Ovary (tissue), 9 donors: ENCODE measurements around the gene RAB40B. TPM values are rescaled to one million over a fixed set of nuclear protein-coding genes. Genes with fewer than 3 reads are reported as not detected.

Experiments
- DNase-seq, 5 donors: peaks; one replicate each; pipeline ENCODE4 v3.0.0-alpha.2; 2019 to 2020
- H3K27ac ChIP-seq, 2 donors: fragments of 200-600 bp; one replicate each; pipeline versions ENCODE4 v1.5.1 to v1.8.0; 2019 to 2022
- H3K27me3 ChIP-seq: fragments of 200-600 bp; one replicate; pipeline ENCODE4 v1.8.0; 2022
- H3K36me3 ChIP-seq: fragments of 200-600 bp; sonication (generic); one replicate; pipeline ENCODE4 v1.5.1; 2019
- H3K4me1 ChIP-seq: one replicate; pipeline ENCODE4 v1.8.1; 2013; ENCODE audit warnings: mild to moderate bottlenecking, moderate library complexity; ENCODE audit not compliant: insufficient read depth
- H3K4me3 ChIP-seq: fragments of 200-600 bp; sonication (generic); one replicate; pipeline ENCODE4 v1.5.1; 2017
- H3K9me3 ChIP-seq, 2 donors: fragments of 200-600 bp in 1 of 2; sonication (generic) in 1 of 2; one replicate each; pipeline versions ENCODE4 v1.5.1 to v1.8.1; 2013 to 2019; ENCODE audit warnings: mild to moderate bottlenecking in 1 of 2, moderate library complexity in 1 of 2
- EP300 ChIP-seq: sonication (generic); formaldehyde crosslinking; IDR thresholded peaks from one replicate; pipeline ENCODE4 v1.6.1; 2017; ENCODE audit warnings: antibody characterized with exemption
- POLR2A ChIP-seq: fragments of 450-650 bp; IDR thresholded peaks from one replicate; pipeline ENCODE4 v1.6.1; 2017; ENCODE audit warnings: antibody characterized with exemption, mild to moderate bottlenecking, moderate library complexity
- WGBS, 3 donors: extraction: QIAGEN DNeasy Blood & Tissue Kit in 1 of 3; methylation state at CpG; one replicate each; pipeline versions ENCODE4 v1.1.5 to v1.1.7; 2013 to 2017; 5-methylcytosine and 5-hydroxymethylcytosine counted together
- intact Hi-C, 4 donors: fragments of 100-400 bp; cut with DNase I; formaldehyde crosslinking; loops; one replicate each; pipeline versions ENCODE4 v1.11.0 to v1.15.1; 2022 to 2023
- polyA plus RNA-seq, 2 donors: library from polyadenylated mRNA; stranded (reverse); fragments of 200-250 nt in 1 of 2; fragments of 350-450 nt in 1 of 2; fragmentation: Illumina TruSeq in 1 of 2; extraction: RNeasy Lipid Tissue Mini Kit (QIAGEN cat#74804) in 1 of 2; gene quantifications; one replicate each; pipeline ENCODE4 v1.2.3, GENCODE V29; 2013 to 2014
- total RNA-seq, 7 donors: library from RNA; depleted of rRNA in 2 of 7; stranded (reverse); fragments of >200 nt in 2 of 7; fragmentation: NEBNext Ultra II Directional in 3 of 7; extraction: Animal tissue kit (Norgen Biotek cat#: 25700) in 3 of 7; gene quantifications; one replicate each; pipeline versions ENCODE4 v1.1.0 to v1.2.4, GENCODE V29; 2016 to 2023
- TF ChIP-seq, protein P1 (sequence below), 3 donors: fragments of 450-650 bp in 2 of 3; fragments of 200-600 bp in 1 of 3; IDR thresholded peaks; one replicate each; pipeline versions ENCODE4 v1.5.1 to v1.8.0; 2016 to 2022; ENCODE audit warnings: antibody characterized with exemption in 3 of 3, mild to moderate bottlenecking in 1 of 3
- donor health status: DM: no; HTN: no; CAD: no; lungs with moderate emphysema.
- donor health status: DM: no; HTN: no; CAD: no.
- donor health status: Bipolar disorder and iron deficiency.
- donor health status: DM: yes; HTN: yes; CAD: no.
- donor health status: DM: no; HTN: no; CAD: no.
- donor health status: DM: yes; HTN: yes; CAD: no.

The RAB40B gene
- total and polyA plus RNA-seq, 9 donors: 9.2 to 25.9 (median 14.9) TPM

DNA sequence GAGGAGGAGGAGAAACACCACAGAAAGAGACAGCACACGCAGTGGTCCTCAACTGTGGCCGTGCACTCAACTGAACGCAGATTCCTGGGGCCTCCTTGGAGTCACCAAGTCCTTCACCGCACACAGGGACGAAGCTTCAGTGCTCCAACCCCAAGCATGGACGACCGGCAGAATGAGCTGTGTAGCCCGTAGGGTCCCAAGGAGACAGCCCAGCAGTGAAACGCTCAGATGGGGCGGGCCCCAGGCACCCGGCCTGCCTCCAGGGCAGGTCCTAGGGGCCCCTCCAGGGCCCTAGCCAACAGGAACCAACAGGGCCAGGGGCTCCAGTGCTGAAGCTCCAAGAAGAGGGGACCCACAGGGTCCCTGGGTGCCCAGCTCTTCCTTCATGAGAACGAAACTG, 13.2 kb downstream of the RAB40B start:
- no peak for TF ChIP-seq EP300
- TF ChIP-seq, protein P1, sequence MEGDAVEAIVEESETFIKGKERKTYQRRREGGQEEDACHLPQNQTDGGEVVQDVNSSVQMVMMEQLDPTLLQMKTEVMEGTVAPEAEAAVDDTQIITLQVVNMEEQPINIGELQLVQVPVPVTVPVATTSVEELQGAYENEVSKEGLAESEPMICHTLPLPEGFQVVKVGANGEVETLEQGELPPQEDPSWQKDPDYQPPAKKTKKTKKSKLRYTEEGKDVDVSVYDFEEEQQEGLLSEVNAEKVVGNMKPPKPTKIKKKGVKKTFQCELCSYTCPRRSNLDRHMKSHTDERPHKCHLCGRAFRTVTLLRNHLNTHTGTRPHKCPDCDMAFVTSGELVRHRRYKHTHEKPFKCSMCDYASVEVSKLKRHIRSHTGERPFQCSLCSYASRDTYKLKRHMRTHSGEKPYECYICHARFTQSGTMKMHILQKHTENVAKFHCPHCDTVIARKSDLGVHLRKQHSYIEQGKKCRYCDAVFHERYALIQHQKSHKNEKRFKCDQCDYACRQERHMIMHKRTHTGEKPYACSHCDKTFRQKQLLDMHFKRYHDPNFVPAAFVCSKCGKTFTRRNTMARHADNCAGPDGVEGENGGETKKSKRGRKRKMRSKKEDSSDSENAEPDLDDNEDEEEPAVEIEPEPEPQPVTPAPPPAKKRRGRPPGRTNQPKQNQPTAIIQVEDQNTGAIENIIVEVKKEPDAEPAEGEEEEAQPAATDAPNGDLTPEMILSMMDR (IDR thresholded peaks at IDR 0.05): no peak
- TF ChIP-seq POLR2A: no peak
- WGBS, 3 donors: 94 to 96% (median 96%) methylated on average over 12 of the region's 12 CpGs
- Histone ChIP-seq H3K4me3 (no peak overlapping the region), H3K4me1 (peaks cover 1% of the 10 kb centered on the region), H3K27ac (no peak overlapping the region), H3K27me3 (no peaks in the 10 kb centered on the region), H3K36me3 (no peaks in the 10 kb centered on the region), H3K9me3 (no peaks in the 10 kb centered on the region)
- no peak for DNase-seq
- intact Hi-C loops: no loop called here

DNA sequence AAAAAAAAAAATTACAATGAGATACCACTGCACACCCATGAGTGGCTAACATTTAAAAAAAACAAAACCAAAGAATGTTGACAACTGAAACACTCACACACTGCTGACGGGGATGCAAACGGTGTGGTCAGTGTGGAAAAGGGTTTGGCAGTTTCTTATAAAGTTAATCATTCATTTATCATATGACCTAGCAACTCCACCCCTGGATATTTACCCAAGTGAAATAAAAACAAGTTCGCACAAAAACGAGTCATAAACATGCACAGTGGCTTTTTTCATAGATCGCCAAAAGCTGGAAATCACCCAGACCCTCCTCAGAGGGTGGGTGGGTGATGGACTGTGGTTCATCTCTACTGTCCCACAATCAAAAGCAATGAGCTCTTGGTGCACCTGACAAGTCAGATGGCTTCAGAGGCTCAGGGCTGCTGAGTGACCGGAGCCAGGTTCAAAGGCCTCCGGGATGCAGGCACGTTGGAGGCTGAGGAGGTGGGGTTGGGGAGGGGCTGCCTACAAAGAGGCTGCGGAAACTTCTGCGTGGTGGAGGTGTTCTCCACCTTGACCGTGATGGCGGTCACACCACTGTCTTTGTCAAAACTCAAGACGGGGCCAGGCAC, 14.2 kb downstream of the RAB40B start:
- 78 to 81% (median 80%) methylated on average over 13 of the region's 13 CpGs for WGBS, 3 donors
- Histone ChIP-seq H3K9me3 (no peaks in the 10 kb centered on the region), H3K36me3 (no peaks in the 10 kb centered on the region), H3K4me3 (no peak overlapping the region), H3K4me1 (peaks cover 1% of the 10 kb centered on the region), H3K27me3 (no peaks in the 10 kb centered on the region), H3K27ac (no peak overlapping the region)
- DNase-seq: no peak
- no peak for TF ChIP-seq POLR2A
- TF ChIP-seq, protein P1 (IDR thresholded peaks at IDR 0.05): no peak
- TF ChIP-seq EP300: no peak
- intact Hi-C loops: no loop called here

DNA sequence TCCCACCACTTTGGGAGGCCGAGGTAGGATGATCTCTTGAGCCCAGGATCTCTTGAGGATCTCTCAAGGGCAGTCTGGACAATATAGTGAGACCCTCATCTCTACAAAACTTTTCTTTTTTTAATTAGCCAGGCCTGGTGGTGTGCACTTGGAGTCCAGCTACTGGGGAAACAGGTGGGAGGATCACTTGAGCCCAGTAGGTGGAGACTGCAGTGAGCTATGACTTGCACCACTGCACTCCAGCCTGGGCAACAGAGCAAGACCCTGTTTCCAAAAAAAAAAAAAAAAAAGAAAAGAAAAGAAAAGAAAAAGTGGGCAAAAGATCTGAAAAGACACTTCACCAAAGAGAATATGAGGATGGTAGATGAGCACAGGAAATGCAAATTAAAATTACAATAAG, 15.0 kb downstream of the RAB40B start:
- TF ChIP-seq EP300: no peak
- TF ChIP-seq POLR2A: no peak
- TF ChIP-seq, protein P1 (IDR thresholded peaks at IDR 0.05): no peak
- Histone ChIP-seq H3K9me3 (no peaks in the 10 kb centered on the region), H3K4me1 (peaks cover 1% of the 10 kb centered on the region), H3K27me3 (no peaks in the 10 kb centered on the region), H3K4me3 (no peak overlapping the region), H3K27ac (no peak overlapping the region), H3K36me3 (no peaks in the 10 kb centered on the region)
- no peak for DNase-seq
- intact Hi-C loops: no loop called here
- 88 to 93% (median 89%) methylated on average over 1 of the region's 1 CpG for WGBS, 3 donors

DNA sequence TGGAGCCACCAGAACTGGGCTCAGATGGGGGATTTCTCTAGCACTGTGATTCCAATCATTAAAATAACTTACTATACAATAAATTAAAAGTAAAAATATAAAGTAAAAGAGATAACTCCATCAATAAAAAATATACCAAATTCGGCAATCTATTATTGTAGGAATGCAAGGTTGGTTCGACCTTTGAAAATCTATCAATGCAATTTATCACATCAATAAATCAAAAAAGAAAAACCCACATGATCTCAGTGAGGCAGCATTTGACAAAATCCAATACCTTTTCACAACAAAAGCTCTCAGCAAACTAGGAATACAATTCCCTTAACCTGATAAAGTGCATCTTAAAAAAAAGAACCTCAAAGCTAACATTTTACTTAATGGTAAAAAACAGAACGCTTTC, 17.0 kb downstream of the RAB40B start:
- Histone ChIP-seq H3K27ac (no peak overlapping the region), H3K4me3 (no peak overlapping the region), H3K36me3 (no peaks in the 10 kb centered on the region), H3K27me3 (no peaks in the 10 kb centered on the region), H3K9me3 (no peaks in the 10 kb centered on the region), H3K4me1 (peaks cover 1% of the 10 kb centered on the region)
- WGBS, 3 donors: 93 to 95% (median 93%) methylated on average over 3 of the region's 3 CpGs
- TF ChIP-seq, protein P1 (IDR thresholded peaks at IDR 0.05): no peak
- TF ChIP-seq POLR2A (no peak), EP300 (no peak)
- no peak for DNase-seq
- intact Hi-C loops: no loop called here
